Ureter (tissue), 1 donor: ENCODE measurements around the gene C1QTNF5. TPM values are rescaled to one million over a fixed set of nuclear protein-coding genes. Genes with fewer than 3 reads are reported as not detected.

Experiments used
- DNase-seq: peaks from one replicate; pipeline ENCODE4 v3.0.0-alpha.2; 2020; ENCODE audit warnings: low spot score
- total RNA-seq: library from RNA; stranded (reverse); gene quantifications from one replicate; pipeline ENCODE4 v1.2.4, GENCODE V29; 2023
- donor health status: DM: yes; HTN: yes; CAD: no.

Gene C1QTNF5
- total RNA-seq, 1 donor from 2014 or later: 14.6 TPM

- no peak for DNase-seq
Observed at GRCh38 chr11:119373059-119373920, 32.6 kb upstream of the C1QTNF5 start.

- no peak for DNase-seq
Observed at GRCh38 chr11:119372260-119373058, 31.8 kb upstream of the C1QTNF5 start.

GRCh38 chr11:119371778-119372182 lies 31.1 kb upstream of the C1QTNF5 start:
- DNase-seq: no peak

- no peak for DNase-seq
Observed at GRCh38 chr11:119371067-119371601, 30.5 kb upstream of the C1QTNF5 start.

GRCh38 chr11:119370486-119371046 lies 29.9 kb upstream of the C1QTNF5 start:
- DNase-seq: no peak

- DNase-seq: no peak
Observed at GRCh38 chr11:119369132-119369925, 28.6 kb upstream of the C1QTNF5 start.

GRCh38 chr11:119368121-119369034 lies 27.7 kb upstream of the C1QTNF5 start:
- DNase-seq: peak; percentile 59

GRCh38 chr11:119367661-119368120 lies 27.0 kb upstream of the C1QTNF5 start:
- no peak for DNase-seq

GRCh38 chr11:119366690-119367620 lies 26.3 kb upstream of the C1QTNF5 start:
- no peak for DNase-seq

GRCh38 chr11:119365071-119365591 lies 24.4 kb upstream of the C1QTNF5 start:
- no peak for DNase-seq

- no peak for DNase-seq
Observed at GRCh38 chr11:119363851-119364590, 23.3 kb upstream of the C1QTNF5 start.

GRCh38 chr11:119363081-119363850 lies 22.6 kb upstream of the C1QTNF5 start:
- no peak for DNase-seq

GRCh38 chr11:119362741-119363080 lies 22.0 kb upstream of the C1QTNF5 start:
- no peak for DNase-seq

- DNase-seq: no peak
Observed at GRCh38 chr11:119361941-119362725, 21.4 kb upstream of the C1QTNF5 start.

GRCh38 chr11:119361056-119361787 lies 20.5 kb upstream of the C1QTNF5 start:
- DNase-seq: peak; percentile 52
